ENCODE results near the gene MACC1. TPM values are rescaled to one million over a fixed set of nuclear protein-coding genes. Genes with fewer than 3 reads are reported as not detected.

MACC1 gene
- polyA plus RNA-seq, 1 of the 3 experiments (the other 2 are of a cell fraction) = not detected

DNA sequence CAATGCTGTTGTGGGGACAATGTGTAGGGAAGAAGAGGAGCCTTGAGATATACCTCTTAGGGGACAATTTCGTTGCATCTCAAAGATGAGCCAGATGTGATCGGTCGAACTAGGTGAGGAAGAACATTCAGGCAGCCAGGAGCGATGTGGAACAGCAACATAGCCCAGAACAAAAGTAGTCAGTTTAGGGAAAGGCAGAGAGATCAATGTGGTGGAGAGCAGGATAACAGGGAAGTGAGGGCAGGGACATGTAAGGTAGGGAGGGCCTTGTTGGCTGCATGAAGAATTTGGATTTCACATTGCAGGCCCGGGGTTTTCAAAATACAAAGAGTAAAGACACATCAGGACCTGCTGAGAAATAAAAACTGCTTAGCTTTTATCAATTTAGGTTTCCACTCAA lies 29.1 kb upstream of the MACC1 start:
- POLR2A ChIA-PET = no interaction called here
- H3K36me3 ChIP-seq (replicated peaks in 1 of 2; ENCODE audit: control insufficient read depth in 1 of 2, insufficient read depth in 2 of 2, low read length in 1 of 2) = no peaks in the 10 kb centered on the region
- DNase-seq = no peak

More for the DNA sequence above, 29.1 kb upstream of the MACC1 start:
- Histone ChIP-seq H3F3A (replicated peaks; ENCODE audit: insufficient read depth) (peaks cover 2% of the 10 kb centered on the region), H3K27me3 (ENCODE audit: insufficient read depth) (no peaks in the 10 kb centered on the region), H3K4me2 (no peak overlapping the region), H3K4me3 (ENCODE audit: low read depth in 2 of 2, low read length in 1 of 2) (no peak overlapping the region), H3K79me2 (ENCODE audit: insufficient read depth) (no peaks in the 10 kb centered on the region), H3K4me1 (ENCODE audit: control insufficient read depth in 1 of 2, insufficient read depth in 2 of 2, low read depth in 1 of 2, low read length in 1 of 2) (peaks cover 0 to 10% of the 10 kb centered on the region in 2 experiments; a peak in 1 of 4 replicates), H4K20me1 (ENCODE audit: insufficient read depth) (no peaks in the 10 kb centered on the region), H3K9me3 (no peaks in the 10 kb centered on the region), H3K9me2 (0 out of 2 replicates have a peak, but pooled peaks cover 4% of the 10 kb centered on the region), H3K9ac (no peak overlapping the region), H2AFZ (ENCODE audit: low read depth) (no peak overlapping the region), H3K27ac (ENCODE audit: low read depth in 2 of 2, low read length in 1 of 2) (no peak overlapping the region)
- WGBS (ENCODE audit: low lambda C conversion rate) = 70% methylated on average over 5 of the region's 5 CpGs
- no peak for TF ChIP-seq SMC3 (IDR thresholded peaks at IDR 0.05; ENCODE audit: low read depth, low read length)
- TF ChIP-seq RCOR1 (IDR thresholded peaks at IDR 0.05; ENCODE audit: low read length) = no peak
- TF ChIP-seq, protein P1, sequence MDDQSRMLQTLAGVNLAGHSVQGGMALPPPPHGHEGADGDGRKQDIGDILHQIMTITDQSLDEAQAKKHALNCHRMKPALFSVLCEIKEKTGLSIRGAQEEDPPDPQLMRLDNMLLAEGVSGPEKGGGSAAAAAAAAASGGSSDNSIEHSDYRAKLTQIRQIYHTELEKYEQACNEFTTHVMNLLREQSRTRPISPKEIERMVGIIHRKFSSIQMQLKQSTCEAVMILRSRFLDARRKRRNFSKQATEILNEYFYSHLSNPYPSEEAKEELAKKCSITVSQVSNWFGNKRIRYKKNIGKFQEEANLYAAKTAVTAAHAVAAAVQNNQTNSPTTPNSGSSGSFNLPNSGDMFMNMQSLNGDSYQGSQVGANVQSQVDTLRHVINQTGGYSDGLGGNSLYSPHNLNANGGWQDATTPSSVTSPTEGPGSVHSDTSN (IDR thresholded peaks at IDR 0.05) = no peak
- TF ChIP-seq, protein P2, sequence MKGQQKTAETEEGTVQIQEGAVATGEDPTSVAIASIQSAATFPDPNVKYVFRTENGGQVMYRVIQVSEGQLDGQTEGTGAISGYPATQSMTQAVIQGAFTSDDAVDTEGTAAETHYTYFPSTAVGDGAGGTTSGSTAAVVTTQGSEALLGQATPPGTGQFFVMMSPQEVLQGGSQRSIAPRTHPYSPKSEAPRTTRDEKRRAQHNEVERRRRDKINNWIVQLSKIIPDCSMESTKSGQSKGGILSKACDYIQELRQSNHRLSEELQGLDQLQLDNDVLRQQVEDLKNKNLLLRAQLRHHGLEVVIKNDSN (IDR thresholded peaks at IDR 0.05; ENCODE audit: borderline replicate concordance, low read depth) = no peak
- TF ChIP-seq, protein P3, sequence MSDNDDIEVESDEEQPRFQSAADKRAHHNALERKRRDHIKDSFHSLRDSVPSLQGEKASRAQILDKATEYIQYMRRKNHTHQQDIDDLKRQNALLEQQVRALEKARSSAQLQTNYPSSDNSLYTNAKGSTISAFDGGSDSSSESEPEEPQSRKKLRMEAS (IDR thresholded peaks at IDR 0.05; ENCODE audit: low read depth) = no peak
- TF ChIP-seq MXI1 (IDR thresholded peaks at IDR 0.05; ENCODE audit: low read depth, low read length) = no peak
- no peak for TF ChIP-seq RFX5 (IDR thresholded peaks at IDR 0.05; ENCODE audit: low read length)
- no peak for TF ChIP-seq TCF12 (IDR thresholded peaks at IDR 0.05)
- TF ChIP-seq FOSL2 (IDR thresholded peaks at IDR 0.05; ENCODE audit: borderline replicate concordance, low read depth) = no peak
- TF ChIP-seq SIN3A (IDR thresholded peaks at IDR 0.05; ENCODE audit: borderline replicate concordance, low read depth, low read length) = no peak
- TF ChIP-seq GATA2 (CRISPR knock-in tag; IDR thresholded peaks at IDR 0.05) = no peak
- TF ChIP-seq YY1 (IDR thresholded peaks at IDR 0.05; ENCODE audit: low read depth) = no peak
- TF ChIP-seq TAF1 (IDR thresholded peaks at IDR 0.05; ENCODE audit: borderline replicate concordance, low read depth, low read length) = no peak
- no peak for TF ChIP-seq CHD2 (IDR thresholded peaks at IDR 0.05; ENCODE audit: low read length, partially characterized antibody)
- TF ChIP-seq ZBTB33 (IDR thresholded peaks at IDR 0.05; ENCODE audit: borderline replicate concordance, low read depth) = no peak
- TF ChIP-seq IRF3 (IDR thresholded peaks at IDR 0.05; ENCODE audit: low read depth, low read length) = no peak
- TF ChIP-seq, protein P4, sequence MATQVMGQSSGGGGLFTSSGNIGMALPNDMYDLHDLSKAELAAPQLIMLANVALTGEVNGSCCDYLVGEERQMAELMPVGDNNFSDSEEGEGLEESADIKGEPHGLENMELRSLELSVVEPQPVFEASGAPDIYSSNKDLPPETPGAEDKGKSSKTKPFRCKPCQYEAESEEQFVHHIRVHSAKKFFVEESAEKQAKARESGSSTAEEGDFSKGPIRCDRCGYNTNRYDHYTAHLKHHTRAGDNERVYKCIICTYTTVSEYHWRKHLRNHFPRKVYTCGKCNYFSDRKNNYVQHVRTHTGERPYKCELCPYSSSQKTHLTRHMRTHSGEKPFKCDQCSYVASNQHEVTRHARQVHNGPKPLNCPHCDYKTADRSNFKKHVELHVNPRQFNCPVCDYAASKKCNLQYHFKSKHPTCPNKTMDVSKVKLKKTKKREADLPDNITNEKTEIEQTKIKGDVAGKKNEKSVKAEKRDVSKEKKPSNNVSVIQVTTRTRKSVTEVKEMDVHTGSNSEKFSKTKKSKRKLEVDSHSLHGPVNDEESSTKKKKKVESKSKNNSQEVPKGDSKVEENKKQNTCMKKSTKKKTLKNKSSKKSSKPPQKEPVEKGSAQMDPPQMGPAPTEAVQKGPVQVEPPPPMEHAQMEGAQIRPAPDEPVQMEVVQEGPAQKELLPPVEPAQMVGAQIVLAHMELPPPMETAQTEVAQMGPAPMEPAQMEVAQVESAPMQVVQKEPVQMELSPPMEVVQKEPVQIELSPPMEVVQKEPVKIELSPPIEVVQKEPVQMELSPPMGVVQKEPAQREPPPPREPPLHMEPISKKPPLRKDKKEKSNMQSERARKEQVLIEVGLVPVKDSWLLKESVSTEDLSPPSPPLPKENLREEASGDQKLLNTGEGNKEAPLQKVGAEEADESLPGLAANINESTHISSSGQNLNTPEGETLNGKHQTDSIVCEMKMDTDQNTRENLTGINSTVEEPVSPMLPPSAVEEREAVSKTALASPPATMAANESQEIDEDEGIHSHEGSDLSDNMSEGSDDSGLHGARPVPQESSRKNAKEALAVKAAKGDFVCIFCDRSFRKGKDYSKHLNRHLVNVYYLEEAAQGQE (IDR thresholded peaks at IDR 0.05; ENCODE audit: low read depth, low read length) = no peak
- TF ChIP-seq CTCF (IDR thresholded peaks at IDR 0.05) = no peak
- no peak for TF ChIP-seq RXRA (IDR thresholded peaks at IDR 0.05; ENCODE audit: borderline replicate concordance, low read depth)
- CTCF ChIA-PET = no interaction called here
